Small intestine (tissue), 7 donors: ENCODE data around the gene CCNT2. TPM values are rescaled to one million over a fixed set of nuclear protein-coding genes. Genes with fewer than 3 reads are reported as not detected.
"Not testable (repeated sequence)": the region's sequence is repeated elsewhere in the genome, so short reads cannot be mapped to it uniquely, and the experiment has no call there.

Experiments used
- DNase-seq, 2 donors: peaks; one replicate each; pipeline versions ENCODE4 v3.0.0 to v3.0.0-alpha.2; 2013
- FAIRE-seq: peaks from 2 replicates; lab custom pipeline; 2012; peaks lifted over from hg19 to GRCh38; lab: Jason Lieb, UNC
- H3K27ac ChIP-seq, 3 donors: one replicate each; pipeline ENCODE4 v1.5.1; 2013; ENCODE audit warnings: low read length in 2 of 3, mild to moderate bottlenecking in 2 of 3, control low read depth in 1 of 3, inconsistent platforms in 1 of 3, low read depth in 1 of 3, moderate library complexity in 1 of 3
- H3K27me3 ChIP-seq, 3 donors: one replicate each; pipeline ENCODE4 v1.6.1; 2013; ENCODE audit warnings: low read length in 3 of 3, inconsistent platforms in 1 of 3; ENCODE audit not compliant: control insufficient read depth in 3 of 3, insufficient read depth in 3 of 3
- H3K36me3 ChIP-seq, 3 donors: one replicate each; pipeline ENCODE4 v1.6.1; 2013; ENCODE audit warnings: low read length in 3 of 3, inconsistent platforms in 1 of 3, low read depth in 1 of 3, mild to moderate bottlenecking in 1 of 3, moderate library complexity in 1 of 3; ENCODE audit not compliant: control insufficient read depth in 3 of 3, insufficient read depth in 2 of 3
- H3K4me1 ChIP-seq, 3 donors: one replicate each; pipeline ENCODE4 v1.6.1; 2013; ENCODE audit warnings: low read length in 2 of 3, inconsistent platforms in 1 of 3, low read depth in 1 of 3, mild to moderate bottlenecking in 1 of 3, moderate library complexity in 1 of 3; ENCODE audit not compliant: control insufficient read depth in 3 of 3, insufficient read depth in 2 of 3
- H3K4me3 ChIP-seq, 3 donors: one replicate each; pipeline ENCODE4 v1.5.1; 2013; ENCODE audit warnings: low read length in 3 of 3, control low read depth in 1 of 3, inconsistent platforms in 1 of 3, low read depth in 1 of 3, mild to moderate bottlenecking in 1 of 3, moderate library complexity in 1 of 3
- H3K9me3 ChIP-seq, 2 donors: one replicate each; pipeline ENCODE4 v1.6.1; 2013; ENCODE audit warnings: low read depth in 1 of 2, low read length in 1 of 2; ENCODE audit not compliant: control insufficient read depth in 2 of 2, insufficient read depth in 1 of 2
- WGBS, 3 donors: extraction: QIAGEN DNeasy Blood & Tissue Kit; methylation state at CpG; one replicate each; pipeline ENCODE4 v1.1.7; 2013; 5-methylcytosine and 5-hydroxymethylcytosine counted together
- polyA plus RNA-seq, 4 donors: library from polyadenylated mRNA; stranded (reverse) in 3 of 4; unstranded in 1 of 4; fragments of 200-250 nt in 3 of 4; fragments of 120-200 nt in 1 of 4; gene quantifications; one replicate each; pipeline versions ENCODE4 v1.2.1 to v1.2.3, GENCODE V29; 2013
- donor health status: healthy with polysubstance abuse.
- donor health status: control.
- donor health status: control.
- donor health status: Bipolar disorder and iron deficiency.
- donor health status: healthy.

CCNT2 gene
- polyA plus RNA-seq, 4 donors, result 5.4 to 41.5 (median 9.3) TPM

GRCh38 chr2:134967166-134967565 is 48.5 kb downstream of the CCNT2 start:
- not testable (repeated sequence) for H3K27ac ChIP-seq, FAIRE-seq, H3K9me3 ChIP-seq, H3K4me3 ChIP-seq, H3K4me1 ChIP-seq, DNase-seq, H3K36me3 ChIP-seq, H3K27me3 ChIP-seq
- 70 to 88% (median 78%) methylated on average over 10 of the region's 10 CpGs for WGBS, 3 donors

- 75 to 95% (median 85%) methylated on average over 2 of the region's 2 CpGs for WGBS, 3 donors
- Histone ChIP-seq H3K4me1 (no peaks in the 10 kb centered on the region), H3K4me3 (no peak overlapping the region), H3K27ac (no peak overlapping the region), H3K9me3 (peaks cover 0 to 10% of the 10 kb centered on the region in 2 donors), H3K27me3 (no peaks in the 10 kb centered on the region), H3K36me3 (no peaks in the 10 kb centered on the region)
- DNase-seq (no peak), FAIRE-seq (no peak)
These were observed 54.9 kb downstream of the CCNT2 start for GRCh38 chr2:134973241-134974138.

GRCh38 chr2:134975281-134976009 is 56.8 kb downstream of the CCNT2 start:
- WGBS, 3 donors, result 84 to 90% (median 85%) methylated on average over 6 of the region's 6 CpGs
- FAIRE-seq, result no peak
- Histone ChIP-seq H3K4me1 (no peaks in the 10 kb centered on the region), H3K9me3 (peaks cover 0 to 10% of the 10 kb centered on the region in 2 donors), H3K36me3 (no peaks in the 10 kb centered on the region), H3K27me3 (no peaks in the 10 kb centered on the region), H3K4me3 (no peak overlapping the region), H3K27ac (no peak overlapping the region)
- no peak for DNase-seq

GRCh38 chr2:134976074-134976702 is 57.6 kb downstream of the CCNT2 start:
- no peak overlapping the region for H3K4me3 ChIP-seq
- no peaks in the 10 kb centered on the region for H3K27me3 ChIP-seq
- WGBS, 3 donors, result 70 to 83% (median 70%) methylated on average over 3 of the region's 3 CpGs
- no peaks in the 10 kb centered on the region for H3K36me3 ChIP-seq
- DNase-seq, result no peak
- H3K4me1 ChIP-seq, result no peaks in the 10 kb centered on the region
- no peak for FAIRE-seq
- H3K9me3 ChIP-seq, result peaks cover 0 to 10% of the 10 kb centered on the region in 2 donors
- H3K27ac ChIP-seq, result no peak overlapping the region

DNA sequence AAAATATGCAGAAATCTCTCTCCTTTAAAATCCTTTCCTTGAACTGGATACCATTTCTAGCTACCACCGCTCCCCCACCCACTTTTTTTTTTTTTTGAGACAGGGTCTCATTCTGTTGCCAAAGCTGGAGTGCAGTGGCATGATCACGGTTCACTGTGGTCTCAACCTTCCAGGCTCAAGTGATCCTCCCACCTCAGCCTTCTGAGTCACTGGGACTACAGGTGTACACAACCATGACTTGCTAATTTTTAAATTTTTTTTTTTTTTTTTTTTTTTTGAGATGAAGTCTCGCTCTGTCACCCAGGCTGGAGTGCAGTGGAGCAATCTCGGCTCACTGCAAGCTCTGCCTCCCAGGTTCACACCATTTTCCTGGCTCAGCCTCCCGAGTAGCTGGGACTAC is 58.5 kb downstream of the CCNT2 start:
- 86 to 89% (median 88%) methylated on average over 4 to 5 of the region's 5 CpGs for WGBS, 3 donors
- not testable (repeated sequence) for DNase-seq

GRCh38 chr2:134979221-134979620 is 60.6 kb downstream of the CCNT2 start:
- 26 to 54% (median 27%) methylated on average over 4 of the region's 4 CpGs for WGBS, 3 donors

More for the DNA sequence above, 58.5 kb downstream of the CCNT2 start:
- not testable (repeated sequence) for FAIRE-seq, H3K27ac ChIP-seq, H3K27me3 ChIP-seq, H3K4me3 ChIP-seq, H3K4me1 ChIP-seq, H3K36me3 ChIP-seq
- peaks cover 0 to 10% of the 10 kb centered on the region in 2 donors for H3K9me3 ChIP-seq

DNA sequence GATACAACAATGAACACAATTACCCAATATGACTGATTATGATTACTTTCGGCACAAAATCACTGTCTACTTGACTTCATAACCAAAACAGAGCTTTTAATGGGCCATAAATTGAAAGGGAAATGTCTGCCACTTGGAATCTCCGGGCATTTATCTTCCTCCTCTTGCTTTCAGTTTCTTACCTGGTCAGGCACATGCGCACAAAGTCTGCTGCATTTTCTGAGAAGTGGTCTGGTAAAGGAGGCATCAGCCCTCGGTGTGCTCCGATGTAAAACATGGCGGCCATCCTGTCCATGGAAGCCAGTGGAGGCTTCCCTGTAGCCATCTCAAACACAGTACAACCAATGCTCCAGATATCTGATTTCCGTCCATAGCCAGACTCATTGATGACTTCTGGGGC is 62.0 kb downstream of the CCNT2 start:
- 81 to 90% (median 86%) methylated on average over 7 of the region's 7 CpGs for WGBS, 3 donors
- Histone ChIP-seq H3K27me3 (no peaks in the 10 kb centered on the region), H3K9me3 (no peaks in the 10 kb centered on the region), H3K4me1 (no peaks in the 10 kb centered on the region), H3K27ac (no peak overlapping the region), H3K36me3 (no peaks in the 10 kb centered on the region), H3K4me3 (no peak overlapping the region)
- DNase-seq (no peak), FAIRE-seq (no peak)

More at GRCh38 chr2:134979221-134979620, 60.6 kb downstream of the CCNT2 start:
- Histone ChIP-seq H3K4me1 (no peaks in the 10 kb centered on the region), H3K9me3 (peaks cover 0 to 7% of the 10 kb centered on the region in 2 donors), H3K4me3 (no peak overlapping the region), H3K27me3 (no peaks in the 10 kb centered on the region), H3K27ac (no peak overlapping the region), H3K36me3 (no peaks in the 10 kb centered on the region)
- peak in 1 of 2 donors; percentile 73 for DNase-seq
- no peak for FAIRE-seq

- Histone ChIP-seq H3K27me3 (peaks cover 0 to 4% (median 0%) of the 10 kb centered on the region in 3 donors), H3K4me1 (no peaks in the 10 kb centered on the region), H3K4me3 (no peak overlapping the region), H3K9me3 (no peaks in the 10 kb centered on the region), H3K36me3 (no peaks in the 10 kb centered on the region), H3K27ac (no peak overlapping the region)
- no peak for DNase-seq
- 50 to 81% (median 79%) methylated on average over 1 of the region's 1 CpG for WGBS, 3 donors
- no peak for FAIRE-seq
These were observed 64.0 kb downstream of the CCNT2 start for GRCh38 chr2:134982603-134983002.
